ENCODE data around the gene RGL1. TPM values are rescaled to one million over a fixed set of nuclear protein-coding genes. Genes with fewer than 3 reads are reported as not detected.

The RGL1 gene
- total RNA-seq, 1 experiment from 2014 or later: 1.3 TPM

- TF ChIP-seq CBX3 (IDR thresholded peaks at IDR 0.05; ENCODE audit: low read depth) (no peak), JUND (IDR thresholded peaks at IDR 0.05) (no peak), RAD21 (IDR thresholded peaks at IDR 0.05; ENCODE audit: low read depth) (no peak), POLR2AphosphoS5 (IDR thresholded peaks at IDR 0.05; ENCODE audit: low read depth, low read length) (no peak), POLR2A (IDR thresholded peaks at IDR 0.05; ENCODE audit: borderline replicate concordance, extremely low read depth, insufficient read depth, insufficient read length) (no peak), EGR1 (IDR thresholded peaks at IDR 0.05; ENCODE audit: low read depth) (no peak), ATF3 (IDR thresholded peaks at IDR 0.05) (no peak), ZFX (IDR thresholded peaks at IDR 0.05) (no peak), TCF7L2 (IDR thresholded peaks at IDR 0.05; ENCODE audit: borderline replicate concordance, extremely low read depth, insufficient read depth, insufficient read length) (no peak)
These were observed 77.6 kb downstream of the RGL1 start (continued) for GRCh38 chr1:183882335-183883167.

- no peak overlapping the region for H3K4me2 ChIP-seq (ENCODE audit: low read length)
- H3K79me2 ChIP-seq (ENCODE audit: insufficient read depth, low read length): no peaks in the 10 kb centered on the region
- no peak for DNase-seq (ENCODE audit: low read depth, low spot score)
- CTCF ChIA-PET: interaction anchor here (1.2 kb wide), 1 partner anchor 32 kb away, joined by 3 read pairs; no protein-coding TSS in a partner anchor
- no peak overlapping the region for H3K27ac ChIP-seq (ENCODE audit: low read depth, low read length)
- no peak overlapping the region for H3K9ac ChIP-seq (ENCODE audit: low read length)
- TF ChIP-seq EZH2 (IDR thresholded peaks at IDR 0.05) (no peak), ZFX (IDR thresholded peaks at IDR 0.05) (no peak), POLR2AphosphoS5 (IDR thresholded peaks at IDR 0.05; ENCODE audit: low read depth, low read length) (no peak), FOSL1 (IDR thresholded peaks at IDR 0.05; ENCODE audit: low read depth) (no peak)
- H4K20me1 ChIP-seq (ENCODE audit: insufficient read depth): no peaks in the 10 kb centered on the region
- no TSS peak for BruUV-seq (replicated peaks)
- H2AFZ ChIP-seq (ENCODE audit: low read depth, low read length, poor library complexity, severe bottlenecking): no peak overlapping the region
- POLR2A ChIA-PET: no interaction called here
- no peak for ATAC-seq
- RAD21 ChIA-PET (ENCODE audit: low non-redundant PET in 1 of 2, low total read pairs in 2 of 2, uncharacterized antibody in 2 of 2, unreplicated experiment in 2 of 2): no interaction called here
- no peaks in the 10 kb centered on the region for H3K27me3 ChIP-seq (ENCODE audit: insufficient read depth, low read length)
- H3K9me2 ChIP-seq (ENCODE audit: insufficient read depth): no peaks in the 10 kb centered on the region
- H3K4me1 ChIP-seq (ENCODE audit: control insufficient read depth in 1 of 2, insufficient read depth in 2 of 2, low read length in 2 of 2): peaks cover 4 to 10% of the 10 kb centered on the region in 2 experiments; a peak in 2 of 4 replicates
- no peaks in the 10 kb centered on the region for H3K36me3 ChIP-seq (ENCODE audit: control insufficient read depth in 1 of 2, insufficient read depth in 2 of 2, low read length in 2 of 2)
- H3K9me3 ChIP-seq (ENCODE audit: control insufficient read depth in 1 of 2, insufficient read depth in 1 of 2, low read depth in 1 of 2, low read length in 2 of 2): no peaks in the 10 kb centered on the region
- intact Hi-C loops (cut with micrococcal nuclease): no loop called here
- H3K4me3 ChIP-seq (replicated peaks in 1 of 2; ENCODE audit: low read depth in 1 of 2, low read length in 2 of 2): no peak overlapping the region
These were observed 78.7 kb downstream of the RGL1 start for GRCh38 chr1:183883623-183884022.
